ENCODE data around the gene GUCY2C. TPM values are rescaled to one million over a fixed set of nuclear protein-coding genes. Genes with fewer than 3 reads are reported as not detected.
"Not testable (repeated sequence)": the region's sequence is repeated elsewhere in the genome, so short reads cannot be mapped to it uniquely, and the experiment has no call there.

Gene GUCY2C
- under 1 TPM; 0.54 to 0.60 (median 0.57) TPM for polyA plus RNA-seq (ENCODE audit: insufficient read length in 3 of 3)

DNA sequence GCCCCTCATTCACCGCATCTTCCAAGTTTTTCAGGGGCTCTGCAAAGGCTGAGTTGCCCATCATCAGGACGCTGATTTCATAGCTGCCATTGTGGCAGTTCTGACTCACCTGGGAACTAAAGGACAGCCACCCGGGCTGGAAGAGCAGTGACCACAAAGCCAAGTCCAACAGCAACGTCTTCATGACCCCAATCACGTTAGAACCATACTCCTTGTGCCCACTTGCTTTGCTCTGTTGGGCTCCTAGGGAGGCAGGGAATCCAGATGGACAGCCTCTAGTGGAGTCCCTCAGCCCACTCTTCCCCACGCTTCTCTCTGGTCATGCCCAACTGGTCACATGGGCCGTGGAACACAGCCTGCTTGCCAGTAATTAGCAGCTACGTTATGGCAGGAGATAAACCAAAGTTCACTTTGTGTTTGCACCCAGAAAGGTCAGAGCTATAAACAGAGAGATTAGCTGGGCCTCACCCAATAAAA lies at the start of gene GUCY2C:
Gene GUCY2C, minus strand, starts transcription at position 335 of the 477 bp plus-strand sequence. Its CDS starts 151 bp downstream, at position 184.
- DNase-seq (ENCODE audit: low read depth in 3 of 3, low spot score in 2 of 3), result no peak

DNA sequence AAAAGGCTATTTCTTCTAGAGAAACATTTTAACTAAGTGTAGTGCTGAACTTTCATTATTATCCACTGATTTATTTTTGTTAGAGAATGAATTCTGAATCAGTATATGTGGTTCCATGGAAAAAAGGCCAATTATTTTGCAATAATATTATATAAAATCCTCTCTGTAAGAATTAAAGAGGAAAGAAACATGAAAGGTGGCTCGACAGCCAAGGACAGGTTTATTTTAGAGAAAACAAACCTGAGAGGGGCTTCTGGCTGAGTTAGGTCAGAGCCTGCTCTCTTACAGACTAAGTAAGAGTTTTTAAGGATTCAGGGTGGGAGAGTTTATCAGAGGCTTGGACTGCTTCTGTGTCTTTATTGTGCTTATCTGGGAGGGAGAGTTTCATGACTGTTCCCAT lies 46.7 kb upstream of the GUCY2C start:
- DNase-seq (ENCODE audit: low read depth in 3 of 3, low spot score in 2 of 3), result no peak

- DNase-seq (ENCODE audit: low read depth in 3 of 3, low spot score in 2 of 3), result no peak
Observed at GRCh38 chr12:14741942-14742341, 45.5 kb upstream of the GUCY2C start.

DNA sequence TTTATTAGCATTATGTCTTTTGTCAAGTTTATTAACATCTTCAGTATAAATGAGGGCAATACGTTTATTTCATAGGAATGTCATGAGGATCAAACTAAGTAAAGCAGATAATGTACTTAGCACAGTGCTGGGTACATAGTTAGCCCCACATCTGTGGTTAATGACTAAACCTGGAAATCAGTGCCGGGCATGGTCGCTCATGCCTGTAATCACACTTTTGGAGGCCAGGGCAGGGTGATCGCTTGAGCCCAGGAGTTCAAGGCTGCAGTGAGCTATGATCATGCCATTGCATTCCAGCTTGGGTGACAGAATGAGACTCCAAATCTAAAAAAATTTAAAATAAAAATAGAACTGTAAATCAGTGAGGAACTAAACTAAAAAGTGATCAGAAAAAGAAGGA lies 44.8 kb upstream of the GUCY2C start:
- no peak for DNase-seq (ENCODE audit: low read depth in 3 of 3, low spot score in 2 of 3)

GRCh38 chr12:14736441-14736840 lies 40.0 kb upstream of the GUCY2C start:
- not testable (repeated sequence) for DNase-seq (ENCODE audit: low read depth in 3 of 3, low spot score in 2 of 3)

DNA sequence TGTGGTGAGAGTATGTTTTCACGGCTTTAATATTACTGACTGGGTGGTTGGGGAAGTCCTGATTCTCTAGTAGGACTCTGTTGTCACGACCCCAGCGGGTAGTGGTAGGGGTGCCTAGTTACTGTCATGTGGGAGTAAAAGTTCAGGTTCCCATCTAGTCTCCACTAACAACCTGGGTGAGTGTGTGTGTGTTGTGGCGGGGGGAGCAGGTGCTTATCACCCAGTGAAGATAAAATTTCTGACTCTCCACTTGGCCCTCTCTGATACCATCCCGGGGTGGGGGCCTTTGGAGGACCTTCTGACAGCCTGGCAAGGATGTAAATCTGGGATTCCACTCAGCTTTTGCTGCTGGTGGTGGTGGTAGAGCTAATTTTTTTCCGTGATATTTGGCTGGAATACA lies 35.4 kb upstream of the GUCY2C start:
- no peak for DNase-seq (ENCODE audit: low read depth in 3 of 3, low spot score in 2 of 3)

DNA sequence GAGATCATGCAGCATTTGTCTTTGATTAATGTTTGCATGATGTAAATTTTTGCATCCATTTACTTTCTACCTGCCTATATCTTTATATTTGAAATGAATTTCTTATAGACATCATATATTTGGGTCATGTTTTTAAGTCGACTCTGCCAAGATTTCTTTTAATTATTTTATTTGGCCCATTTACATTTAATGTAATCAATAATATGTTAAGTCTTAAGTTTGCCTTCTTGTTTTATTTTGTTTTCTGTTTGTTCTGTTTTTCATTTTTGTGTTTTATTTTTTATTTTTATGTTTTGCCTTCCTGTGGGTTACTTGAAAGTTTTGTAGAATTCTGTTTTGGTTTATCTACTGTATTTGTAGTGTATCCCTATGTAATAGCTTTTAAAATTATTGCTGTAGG lies 33.2 kb upstream of the GUCY2C start:
- no peak for DNase-seq (ENCODE audit: low read depth in 3 of 3, low spot score in 2 of 3)

GRCh38 chr12:14723763-14724162 lies 27.4 kb upstream of the GUCY2C start:
- DNase-seq (ENCODE audit: low read depth in 3 of 3, low spot score in 2 of 3), result no peak

DNA sequence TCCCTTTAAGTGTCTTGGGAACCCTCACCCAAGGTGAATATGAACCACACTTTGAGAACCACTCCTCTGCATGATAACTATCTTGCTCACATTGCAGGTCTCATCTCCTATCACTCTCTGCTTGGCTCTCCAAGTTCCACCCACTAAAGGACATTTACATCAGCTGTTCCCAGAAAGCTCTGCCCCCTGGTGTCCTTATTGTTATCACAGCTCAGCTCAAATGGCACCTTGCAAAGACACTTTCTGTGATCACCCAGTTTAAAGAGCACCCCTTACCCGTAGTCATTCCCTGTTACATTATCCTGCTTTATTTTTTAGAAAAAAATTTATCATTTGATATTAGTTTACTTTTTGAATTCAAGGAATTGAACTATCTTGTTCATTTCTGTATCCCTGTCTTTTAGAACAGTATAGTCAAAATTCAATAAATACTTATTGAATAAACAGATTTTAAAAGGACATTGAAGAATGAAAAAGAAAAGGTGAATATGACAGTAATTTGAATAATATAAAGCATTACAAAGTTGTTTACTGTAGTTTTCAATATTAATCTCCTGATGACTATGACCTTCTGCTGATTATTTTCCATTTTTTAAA lies 20.5 kb upstream of the GUCY2C start:
- no peak for DNase-seq (ENCODE audit: low read depth in 3 of 3, low spot score in 2 of 3)

DNA sequence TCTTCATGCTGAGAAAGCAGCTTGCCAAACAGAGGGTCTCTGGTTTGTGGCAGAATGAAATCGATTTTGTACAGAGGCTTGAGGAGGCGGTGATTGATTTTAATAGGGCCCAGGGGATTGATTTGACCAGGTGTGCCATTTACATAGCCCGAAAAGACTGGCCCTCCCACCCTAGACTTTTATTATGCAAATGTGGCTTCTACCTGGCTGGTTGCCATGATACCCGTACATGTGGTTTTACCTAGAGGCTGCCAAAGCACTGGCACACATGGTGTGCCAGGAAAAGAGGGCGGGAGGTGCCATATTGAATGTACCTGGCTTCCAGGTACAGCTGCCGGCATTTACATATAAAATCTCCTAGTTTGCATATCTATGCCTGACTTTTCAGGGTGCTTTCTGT lies 18.0 kb upstream of the GUCY2C start:
- DNase-seq (ENCODE audit: low read depth in 3 of 3, low spot score in 2 of 3), result no peak

DNA sequence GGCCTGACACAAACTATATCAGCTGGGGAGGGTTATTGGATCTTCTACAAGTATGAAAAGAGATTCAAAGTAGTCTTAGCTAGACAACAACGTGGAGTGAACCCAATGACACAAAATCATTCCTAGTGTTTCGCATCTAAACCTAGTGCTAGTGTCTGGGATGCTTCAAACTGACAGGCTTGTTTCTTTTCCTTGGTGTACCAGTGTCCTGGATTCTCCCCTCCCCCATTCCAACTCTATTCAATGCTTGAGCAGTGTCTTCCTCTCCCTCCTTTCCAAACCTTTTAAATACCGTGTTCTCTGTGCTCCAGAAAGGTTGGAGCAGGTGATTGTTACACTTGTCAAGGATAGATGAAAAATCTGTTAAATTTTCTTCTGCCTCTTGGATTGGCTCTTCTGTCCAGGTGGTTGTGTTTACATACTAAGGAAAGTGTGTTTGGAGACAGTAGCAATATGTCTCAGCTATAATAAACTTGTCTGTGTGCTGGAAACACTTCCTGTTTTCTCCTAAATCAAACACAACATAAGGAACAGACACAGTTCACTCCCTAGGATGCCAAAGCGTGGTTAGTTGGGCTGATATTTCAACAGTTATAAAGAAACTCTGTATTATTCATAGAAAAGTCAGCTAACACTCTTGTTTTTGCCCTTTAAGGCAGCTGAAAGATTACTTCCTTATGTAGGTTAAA lies 14.4 kb upstream of the GUCY2C start:
- no peak for DNase-seq (ENCODE audit: low read depth in 3 of 3, low spot score in 2 of 3)

DNA sequence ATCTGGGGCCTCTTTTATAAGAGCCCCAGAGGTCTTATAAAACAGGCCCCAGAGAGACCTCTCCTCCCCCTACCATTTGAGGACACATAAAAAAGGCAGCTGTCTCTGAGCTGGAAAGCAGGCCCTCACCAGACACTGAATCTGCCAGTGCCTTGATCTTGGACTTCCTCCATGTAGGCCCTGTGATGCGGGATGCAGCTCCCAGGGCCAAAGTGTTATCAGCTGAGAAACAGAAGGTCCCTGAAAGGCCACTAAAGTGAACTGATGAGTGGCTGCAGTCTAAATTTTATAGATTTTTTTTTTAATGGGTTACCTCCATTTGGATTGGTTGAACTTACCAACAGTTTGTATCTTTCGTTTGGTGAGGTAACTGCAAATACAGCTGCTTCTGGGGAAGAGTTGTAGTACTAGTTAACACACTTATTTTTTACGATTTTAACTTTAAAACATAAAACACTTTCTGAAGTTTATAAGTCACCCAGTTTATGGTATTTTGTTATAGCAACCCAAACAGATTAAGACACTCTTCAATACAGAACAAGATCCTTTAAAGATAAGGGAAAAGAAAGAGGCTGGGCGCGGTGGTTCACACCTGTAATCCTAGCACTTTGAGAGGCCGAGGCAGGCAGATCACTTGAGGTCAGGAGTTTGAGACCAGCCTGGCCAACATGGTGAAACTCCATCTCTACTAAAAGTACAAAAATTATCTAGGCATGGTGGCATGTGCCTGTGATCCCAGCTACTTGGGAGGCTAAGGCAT lies 5.6 kb upstream of the GUCY2C start:
- DNase-seq (ENCODE audit: low read depth in 3 of 3, low spot score in 2 of 3), result no peak

DNA sequence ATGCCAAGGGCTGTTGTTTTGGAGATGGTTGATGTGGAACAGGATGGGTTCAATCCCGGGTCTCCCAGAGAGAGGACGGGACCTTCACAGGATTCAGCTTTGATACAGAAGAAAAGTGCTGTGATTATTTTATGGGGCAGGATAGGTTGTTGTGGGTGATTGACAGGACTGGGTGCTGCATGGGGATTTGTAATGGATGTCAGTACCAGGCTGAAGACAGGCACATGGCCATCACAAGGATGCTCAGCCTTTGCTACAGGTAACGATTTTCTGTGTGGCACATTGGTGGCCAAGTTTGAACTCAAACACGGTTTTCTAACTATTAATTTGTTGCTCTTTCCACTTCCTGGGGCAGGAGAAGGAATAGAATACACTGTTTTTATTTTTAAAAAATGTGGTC lies 4.5 kb upstream of the GUCY2C start:
- DNase-seq (ENCODE audit: low read depth in 3 of 3, low spot score in 2 of 3), result no peak

GRCh38 chr12:14699923-14700322 lies 3.5 kb upstream of the GUCY2C start:
- DNase-seq (ENCODE audit: low read depth in 3 of 3, low spot score in 2 of 3), result no peak

- DNase-seq (ENCODE audit: low read depth in 3 of 3, low spot score in 2 of 3), result no peak
Observed at GRCh38 chr12:14698555-14698954, 2.2 kb upstream of the GUCY2C start.

DNA sequence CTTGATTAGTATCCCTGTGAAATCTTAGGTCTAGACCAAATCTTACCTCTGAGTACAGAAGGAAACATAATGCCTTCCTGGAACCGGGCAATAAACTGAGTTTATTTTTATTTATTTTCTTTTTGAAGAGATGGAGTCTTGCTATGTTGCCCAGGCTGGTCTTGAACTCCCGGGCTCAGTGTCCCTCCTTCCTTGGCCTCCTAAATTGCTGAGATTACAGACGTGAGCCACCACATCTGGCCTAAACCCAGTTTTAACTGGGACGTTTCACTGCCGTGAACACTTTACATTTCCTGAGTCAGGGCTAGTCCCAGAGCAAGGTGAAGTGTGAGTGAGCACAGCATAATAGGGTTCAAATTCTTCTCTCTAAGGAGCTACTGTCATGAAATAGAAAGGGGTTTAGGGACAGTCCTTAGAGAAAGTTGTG lies 671 bp downstream of the GUCY2C start:
- DNase-seq (ENCODE audit: low read depth in 3 of 3, low spot score in 2 of 3), result no peak

DNA sequence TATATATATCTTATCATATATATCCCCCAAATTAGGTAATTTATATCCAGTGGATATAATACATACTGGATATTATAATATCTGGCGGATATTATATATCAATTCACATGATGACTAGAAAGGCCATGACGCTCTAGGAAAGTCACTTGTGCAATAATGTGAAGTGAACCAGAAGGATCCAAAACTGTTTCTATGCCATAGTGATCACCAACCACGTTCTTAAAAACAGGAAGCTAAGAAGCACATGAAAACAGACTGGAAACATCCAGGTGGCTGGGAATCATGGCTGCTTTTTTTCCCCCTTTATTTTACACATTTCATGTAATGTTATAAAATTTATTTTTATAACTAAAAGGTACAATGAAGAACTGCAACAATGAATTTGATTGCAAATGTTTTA lies 1.4 kb downstream of the GUCY2C start:
- no peak for DNase-seq (ENCODE audit: low read depth in 3 of 3, low spot score in 2 of 3)

DNA sequence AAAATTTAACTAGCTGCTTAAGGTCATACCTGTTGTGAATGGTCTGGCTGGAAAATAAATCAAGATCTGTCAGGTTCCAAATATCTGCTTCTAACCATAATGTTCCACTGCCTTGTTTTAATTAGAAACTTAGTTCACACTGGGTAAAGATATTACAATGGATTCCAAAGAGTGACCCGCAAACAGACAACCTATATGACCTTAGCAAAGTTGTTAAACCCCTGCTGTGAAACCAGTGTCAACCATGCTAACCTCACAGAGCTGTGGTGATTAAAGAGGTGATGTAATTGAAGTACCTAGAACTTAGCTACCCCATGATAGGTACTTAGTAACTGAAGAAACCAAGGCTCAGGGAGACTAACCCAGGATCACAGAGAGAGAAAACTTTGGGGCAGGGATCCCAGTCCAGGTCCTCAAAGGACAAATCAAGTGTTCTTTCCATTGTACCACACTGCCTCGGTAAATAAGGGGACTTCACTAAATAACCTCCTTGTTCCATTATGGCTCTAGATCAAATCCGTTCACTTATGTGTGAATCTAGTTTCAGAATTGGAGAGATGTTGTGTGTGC lies 2.2 kb downstream of the GUCY2C start:
- DNase-seq (ENCODE audit: low read depth in 3 of 3, low spot score in 2 of 3), result no peak

GRCh38 chr12:14693116-14693515 lies 3.3 kb downstream of the GUCY2C start:
- no peak for DNase-seq (ENCODE audit: low read depth in 3 of 3, low spot score in 2 of 3)

DNA sequence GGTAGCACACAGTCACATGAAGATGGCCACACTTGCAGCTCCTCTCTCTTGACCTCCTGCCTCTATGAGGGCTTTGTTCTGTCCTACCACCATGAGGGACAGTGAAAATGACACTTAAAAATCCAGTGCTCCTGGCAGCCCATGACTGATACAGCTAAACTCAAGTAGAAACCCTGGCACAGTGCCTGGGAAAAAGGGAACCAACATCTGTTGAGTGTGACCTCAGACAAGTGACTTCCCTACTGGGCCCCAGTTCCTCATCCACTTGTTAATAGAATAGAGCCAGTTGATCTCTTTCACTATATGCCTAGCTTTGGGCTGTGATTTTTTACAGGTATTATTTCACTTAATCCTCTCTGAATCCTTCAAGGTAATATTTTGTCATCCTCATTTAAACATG lies 4.8 kb downstream of the GUCY2C start:
- no peak for DNase-seq (ENCODE audit: low read depth in 3 of 3, low spot score in 2 of 3)

DNA sequence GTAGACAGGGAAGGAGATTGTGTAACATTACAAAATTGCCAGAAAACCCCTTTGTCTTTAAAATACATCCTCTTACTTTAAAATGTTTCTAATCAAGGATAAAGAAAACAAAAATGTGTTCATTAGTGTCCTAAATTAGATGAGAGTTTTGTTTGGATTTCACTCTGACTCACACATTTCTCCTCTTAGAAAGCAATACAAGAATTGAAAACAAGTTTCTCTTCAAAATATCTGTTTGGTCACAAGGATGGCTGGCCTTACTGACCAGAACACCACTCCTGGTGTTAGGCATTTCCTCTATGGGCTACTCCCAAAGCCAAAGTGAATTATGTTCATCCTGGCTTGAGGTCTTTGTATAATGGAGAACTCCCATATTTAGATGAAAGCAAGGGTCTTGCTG lies 6.4 kb downstream of the GUCY2C start:
- no peak for DNase-seq (ENCODE audit: low read depth in 3 of 3, low spot score in 2 of 3)
